ENCODE data around the gene SRSF3.

- TF ChIP-seq HMGXB4 (CRISPR knock-in tag; IDR thresholded peaks at IDR 0.05; ENCODE audit: borderline replicate concordance): no peak
- TF ChIP-seq CTCF (IDR thresholded peaks at IDR 0.05): no peak
- no peak for TF ChIP-seq CHD4 (IDR thresholded peaks at IDR 0.05; ENCODE audit: borderline replicate concordance)
- TF ChIP-seq POLR2A (IDR thresholded peaks at IDR 0.05; ENCODE audit: low read length): no peak
- no peak for TF ChIP-seq USF2 (IDR thresholded peaks at IDR 0.05)
- TF ChIP-seq RNF2 (IDR thresholded peaks at IDR 0.05; ENCODE audit: borderline replicate concordance, low read depth): no peak
- no peak for TF ChIP-seq MAZ (IDR thresholded peaks at IDR 0.05; ENCODE audit: borderline replicate concordance, low read depth, low read length)
- TF ChIP-seq EP300 (IDR thresholded peaks at IDR 0.05): no peak
- no peak for TF ChIP-seq FOSL2 (IDR thresholded peaks at IDR 0.05)
- TF ChIP-seq FOSL2 (CRISPR knock-in tag; IDR thresholded peaks at IDR 0.05): no peak
- no peak for TF ChIP-seq KDM1A (IDR thresholded peaks at IDR 0.05; ENCODE audit: low read depth)
- no peak for TF ChIP-seq REST (IDR thresholded peaks at IDR 0.05)
- TF ChIP-seq ELK1 (IDR thresholded peaks at IDR 0.05; ENCODE audit: low read depth, low read length): no peak
- TF ChIP-seq RARB (CRISPR knock-in tag; IDR thresholded peaks at IDR 0.05): no peak
Measured at GRCh38 chr6:36633915-36634314, 39.8 kb downstream of the SRSF3 start.

Measured in A549 (cell line).